Astrocyte (in vitro differentiated cells and primary cell): Measurements from ENCODE around the gene TBL1XR1.

Source experiments
- EZH2 ChIP-seq: IDR thresholded peaks from 2 replicates; pipeline ENCODE4 v1.6.1; 2012; ENCODE audit warnings: mild to moderate bottlenecking, low read length, inconsistent platforms; ENCODE audit not compliant: insufficient read depth
- TF ChIP-seq, protein P1 (sequence below): IDR thresholded peaks from 2 replicates; pipeline ENCODE4 v1.5.1; 2011; ENCODE audit warnings: low read depth, mild to moderate bottlenecking, inconsistent platforms, low read length, moderate library complexity; ENCODE audit not compliant: insufficient read depth

DNA sequence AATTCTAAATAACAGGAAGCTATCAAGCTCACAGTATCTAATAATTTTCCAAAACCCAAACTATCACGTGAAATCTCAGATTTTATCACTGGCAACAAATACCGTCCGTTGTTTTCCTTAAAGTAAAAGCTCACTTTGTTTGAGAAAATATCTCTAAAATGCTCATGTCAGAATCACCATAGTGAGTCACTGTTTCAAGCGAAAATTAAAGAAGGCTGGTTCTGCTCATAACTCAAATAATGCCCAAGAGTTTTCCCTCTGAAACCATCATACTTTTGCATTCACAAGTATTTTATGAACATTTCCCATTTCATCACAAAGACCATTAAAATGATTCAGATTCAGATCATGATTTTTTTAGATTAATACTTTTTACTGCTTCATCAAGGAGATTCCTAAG, 50.6 kb downstream of the TBL1XR1 start:
- no peak for TF ChIP-seq EZH2
- TF ChIP-seq, protein P1, sequence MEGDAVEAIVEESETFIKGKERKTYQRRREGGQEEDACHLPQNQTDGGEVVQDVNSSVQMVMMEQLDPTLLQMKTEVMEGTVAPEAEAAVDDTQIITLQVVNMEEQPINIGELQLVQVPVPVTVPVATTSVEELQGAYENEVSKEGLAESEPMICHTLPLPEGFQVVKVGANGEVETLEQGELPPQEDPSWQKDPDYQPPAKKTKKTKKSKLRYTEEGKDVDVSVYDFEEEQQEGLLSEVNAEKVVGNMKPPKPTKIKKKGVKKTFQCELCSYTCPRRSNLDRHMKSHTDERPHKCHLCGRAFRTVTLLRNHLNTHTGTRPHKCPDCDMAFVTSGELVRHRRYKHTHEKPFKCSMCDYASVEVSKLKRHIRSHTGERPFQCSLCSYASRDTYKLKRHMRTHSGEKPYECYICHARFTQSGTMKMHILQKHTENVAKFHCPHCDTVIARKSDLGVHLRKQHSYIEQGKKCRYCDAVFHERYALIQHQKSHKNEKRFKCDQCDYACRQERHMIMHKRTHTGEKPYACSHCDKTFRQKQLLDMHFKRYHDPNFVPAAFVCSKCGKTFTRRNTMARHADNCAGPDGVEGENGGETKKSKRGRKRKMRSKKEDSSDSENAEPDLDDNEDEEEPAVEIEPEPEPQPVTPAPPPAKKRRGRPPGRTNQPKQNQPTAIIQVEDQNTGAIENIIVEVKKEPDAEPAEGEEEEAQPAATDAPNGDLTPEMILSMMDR, result no peak
